ENCODE data around the gene RNF212.

DNA sequence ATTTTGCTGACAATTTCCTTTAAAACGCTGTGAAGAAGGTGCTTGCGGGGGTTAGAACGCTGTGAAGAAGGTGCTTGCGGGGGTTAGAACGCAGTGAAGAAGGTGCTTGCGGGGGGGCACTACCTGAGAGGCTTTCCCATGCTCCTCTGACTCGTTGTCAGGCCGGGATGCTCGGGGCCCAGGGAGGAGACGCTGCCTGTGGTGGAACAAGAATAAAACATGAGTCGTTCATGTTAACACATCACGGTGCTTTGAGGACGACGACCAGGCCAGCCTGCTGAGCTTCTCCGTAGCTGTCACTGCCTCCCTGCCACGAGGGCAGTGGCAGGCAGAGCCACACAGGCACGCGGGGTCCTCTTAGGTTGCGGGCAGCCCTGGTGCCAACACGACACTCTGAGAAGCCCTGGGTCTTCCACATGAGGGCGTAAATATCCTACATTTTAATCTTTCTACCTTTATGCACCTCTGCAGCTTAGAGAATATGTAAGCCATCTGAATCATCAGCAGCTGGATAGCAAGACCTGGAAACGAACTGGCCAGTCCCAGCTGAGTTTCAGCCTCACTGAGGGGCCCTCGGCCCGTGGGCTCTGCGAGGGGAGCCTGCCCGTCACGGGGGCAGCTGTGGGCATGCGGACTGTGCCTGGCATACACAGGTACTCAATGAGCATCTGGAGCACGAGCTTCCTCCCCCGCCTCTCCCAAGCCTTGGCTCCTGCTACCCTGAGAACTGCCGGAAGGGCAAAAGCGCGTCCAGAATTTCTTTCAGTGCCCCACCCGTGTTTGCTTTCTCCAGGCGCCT, 55.0 kb downstream of the RNF212 start:
- TF ChIP-seq, protein P1, sequence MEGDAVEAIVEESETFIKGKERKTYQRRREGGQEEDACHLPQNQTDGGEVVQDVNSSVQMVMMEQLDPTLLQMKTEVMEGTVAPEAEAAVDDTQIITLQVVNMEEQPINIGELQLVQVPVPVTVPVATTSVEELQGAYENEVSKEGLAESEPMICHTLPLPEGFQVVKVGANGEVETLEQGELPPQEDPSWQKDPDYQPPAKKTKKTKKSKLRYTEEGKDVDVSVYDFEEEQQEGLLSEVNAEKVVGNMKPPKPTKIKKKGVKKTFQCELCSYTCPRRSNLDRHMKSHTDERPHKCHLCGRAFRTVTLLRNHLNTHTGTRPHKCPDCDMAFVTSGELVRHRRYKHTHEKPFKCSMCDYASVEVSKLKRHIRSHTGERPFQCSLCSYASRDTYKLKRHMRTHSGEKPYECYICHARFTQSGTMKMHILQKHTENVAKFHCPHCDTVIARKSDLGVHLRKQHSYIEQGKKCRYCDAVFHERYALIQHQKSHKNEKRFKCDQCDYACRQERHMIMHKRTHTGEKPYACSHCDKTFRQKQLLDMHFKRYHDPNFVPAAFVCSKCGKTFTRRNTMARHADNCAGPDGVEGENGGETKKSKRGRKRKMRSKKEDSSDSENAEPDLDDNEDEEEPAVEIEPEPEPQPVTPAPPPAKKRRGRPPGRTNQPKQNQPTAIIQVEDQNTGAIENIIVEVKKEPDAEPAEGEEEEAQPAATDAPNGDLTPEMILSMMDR (conservative IDR thresholded peaks at IDR 0.05; ENCODE audit: low read depth, low read length): no peak
- TF ChIP-seq EZH2 (IDR thresholded peaks at IDR 0.05; ENCODE audit: borderline replicate concordance, low read depth, low read length, poor library complexity, severe bottlenecking): no peak
